ENCODE measurements around the gene PLEKHA5.

PLEKHA5 gene

DNA sequence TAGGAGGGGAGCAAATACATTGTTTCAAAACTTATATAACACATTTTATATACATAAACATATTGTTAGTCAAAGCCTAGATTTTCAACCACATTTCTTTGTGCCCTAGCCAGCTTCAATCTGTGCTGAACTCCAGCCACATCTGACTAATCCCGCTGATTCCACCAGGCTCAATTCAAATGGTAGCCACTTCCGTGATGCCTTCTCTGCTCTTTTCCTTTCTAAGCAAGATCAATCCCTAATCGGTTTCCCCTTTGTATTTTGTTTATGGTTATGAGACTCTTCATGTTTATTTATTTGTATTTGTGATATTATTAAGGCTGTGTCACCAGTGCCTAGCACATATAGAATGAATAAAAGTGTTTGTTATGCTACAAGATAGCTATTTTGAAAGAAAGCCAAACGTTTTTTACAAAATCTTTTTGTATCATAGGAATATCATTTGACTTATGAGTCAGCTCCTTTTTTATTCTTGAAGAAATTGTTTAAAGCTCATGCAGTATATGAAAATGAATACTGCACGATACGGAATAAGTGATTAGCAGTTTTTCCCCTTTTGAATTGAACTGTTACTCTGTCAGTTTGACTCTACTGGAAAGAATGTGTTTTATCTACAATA, 110.2 kb downstream of the PLEKHA5 start:
- DNase-seq (ENCODE audit: extremely low read depth, low read depth), result no peak
- TF ChIP-seq, protein P1, sequence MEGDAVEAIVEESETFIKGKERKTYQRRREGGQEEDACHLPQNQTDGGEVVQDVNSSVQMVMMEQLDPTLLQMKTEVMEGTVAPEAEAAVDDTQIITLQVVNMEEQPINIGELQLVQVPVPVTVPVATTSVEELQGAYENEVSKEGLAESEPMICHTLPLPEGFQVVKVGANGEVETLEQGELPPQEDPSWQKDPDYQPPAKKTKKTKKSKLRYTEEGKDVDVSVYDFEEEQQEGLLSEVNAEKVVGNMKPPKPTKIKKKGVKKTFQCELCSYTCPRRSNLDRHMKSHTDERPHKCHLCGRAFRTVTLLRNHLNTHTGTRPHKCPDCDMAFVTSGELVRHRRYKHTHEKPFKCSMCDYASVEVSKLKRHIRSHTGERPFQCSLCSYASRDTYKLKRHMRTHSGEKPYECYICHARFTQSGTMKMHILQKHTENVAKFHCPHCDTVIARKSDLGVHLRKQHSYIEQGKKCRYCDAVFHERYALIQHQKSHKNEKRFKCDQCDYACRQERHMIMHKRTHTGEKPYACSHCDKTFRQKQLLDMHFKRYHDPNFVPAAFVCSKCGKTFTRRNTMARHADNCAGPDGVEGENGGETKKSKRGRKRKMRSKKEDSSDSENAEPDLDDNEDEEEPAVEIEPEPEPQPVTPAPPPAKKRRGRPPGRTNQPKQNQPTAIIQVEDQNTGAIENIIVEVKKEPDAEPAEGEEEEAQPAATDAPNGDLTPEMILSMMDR (IDR thresholded peaks at IDR 0.05; ENCODE audit: low read depth, low read length), result no peak

DNA sequence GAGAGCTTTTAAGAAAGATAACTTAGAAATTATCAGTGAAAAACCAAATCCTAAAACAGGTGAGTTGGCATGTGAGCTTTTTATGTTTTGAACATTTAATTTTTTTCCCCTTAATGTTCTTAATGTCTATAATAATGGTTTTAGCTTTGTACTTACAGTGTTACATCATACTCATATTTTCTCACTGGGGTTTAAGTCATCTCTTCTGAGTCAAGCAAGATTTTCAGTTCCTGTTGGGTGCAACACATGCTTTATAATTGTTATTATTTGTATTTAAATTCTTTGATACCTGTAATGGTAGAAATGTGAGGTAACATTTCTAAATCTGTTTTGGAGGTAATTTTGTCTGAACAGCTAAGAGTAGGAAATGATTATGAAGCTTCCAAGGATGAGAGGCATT, 113.0 kb downstream of the PLEKHA5 start:
- DNase-seq (ENCODE audit: extremely low read depth, low read depth), result no peak
- TF ChIP-seq, protein P1 (IDR thresholded peaks at IDR 0.05; ENCODE audit: low read depth, low read length), result no peak

DNA sequence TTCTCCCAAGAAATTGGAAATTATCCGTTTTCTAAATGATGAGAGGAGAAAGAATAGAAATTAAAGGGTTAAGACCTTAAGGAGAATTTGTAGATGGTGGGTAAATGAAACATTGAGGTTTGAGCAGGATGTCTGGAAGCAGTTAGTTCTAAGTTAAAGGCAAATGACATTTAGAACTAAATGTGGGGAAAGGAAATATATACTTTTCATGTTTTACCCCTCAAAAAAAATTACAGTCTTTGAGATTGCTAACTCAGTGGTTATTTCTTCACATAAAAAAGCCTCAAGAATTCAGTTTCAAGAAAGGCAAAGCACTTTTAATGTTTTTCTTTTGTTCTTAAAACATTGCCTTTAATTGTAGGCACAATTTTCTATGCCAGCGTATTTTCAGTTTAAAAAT, 114.0 kb downstream of the PLEKHA5 start:
- TF ChIP-seq, protein P1 (IDR thresholded peaks at IDR 0.05; ENCODE audit: low read depth, low read length), result no peak
- DNase-seq (ENCODE audit: extremely low read depth, low read depth), result no peak

DNA sequence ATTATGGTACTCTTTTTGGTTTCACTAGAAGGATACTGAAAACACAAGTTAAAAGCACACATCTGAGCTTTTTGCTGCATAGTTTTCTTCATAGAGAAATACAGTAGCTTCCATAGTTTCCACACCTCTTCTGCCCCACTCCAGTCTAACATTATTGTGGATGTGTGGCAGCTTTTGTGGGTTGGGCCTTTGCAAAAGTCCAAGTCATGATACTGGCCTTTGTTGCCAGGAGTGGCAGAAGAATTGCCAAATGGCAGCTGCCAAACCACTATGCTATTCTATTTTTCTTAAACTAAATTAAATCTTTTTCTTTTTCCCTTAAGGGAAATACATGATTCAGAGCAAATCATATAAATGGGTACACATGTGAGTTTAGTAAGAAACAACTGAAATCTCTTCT, 114.8 kb downstream of the PLEKHA5 start:
- TF ChIP-seq, protein P1 (IDR thresholded peaks at IDR 0.05; ENCODE audit: low read depth, low read length), result no peak
- DNase-seq (ENCODE audit: extremely low read depth, low read depth), result no peak

DNA sequence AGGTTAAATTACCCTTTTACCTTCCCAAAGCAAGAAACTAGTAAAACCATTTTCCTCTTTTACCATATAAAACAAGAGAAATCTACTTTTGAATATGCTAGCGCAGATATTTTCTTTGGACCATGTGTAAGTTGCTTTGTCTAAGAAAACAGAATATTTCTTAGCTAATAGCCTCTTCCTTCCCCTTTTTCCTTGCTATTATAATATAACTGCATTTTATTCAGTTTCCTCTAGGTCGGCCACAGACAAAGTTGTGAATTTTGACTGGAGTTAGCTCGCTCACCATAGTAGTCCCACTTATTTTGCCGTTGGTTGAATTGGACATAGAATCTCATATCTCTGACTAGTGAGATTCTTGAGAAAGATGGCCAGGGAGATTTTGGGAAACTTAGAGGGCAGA, 115.6 kb downstream of the PLEKHA5 start:
- no peak for DNase-seq (ENCODE audit: extremely low read depth, low read depth)
- TF ChIP-seq, protein P1 (IDR thresholded peaks at IDR 0.05; ENCODE audit: low read depth, low read length), result no peak

DNA sequence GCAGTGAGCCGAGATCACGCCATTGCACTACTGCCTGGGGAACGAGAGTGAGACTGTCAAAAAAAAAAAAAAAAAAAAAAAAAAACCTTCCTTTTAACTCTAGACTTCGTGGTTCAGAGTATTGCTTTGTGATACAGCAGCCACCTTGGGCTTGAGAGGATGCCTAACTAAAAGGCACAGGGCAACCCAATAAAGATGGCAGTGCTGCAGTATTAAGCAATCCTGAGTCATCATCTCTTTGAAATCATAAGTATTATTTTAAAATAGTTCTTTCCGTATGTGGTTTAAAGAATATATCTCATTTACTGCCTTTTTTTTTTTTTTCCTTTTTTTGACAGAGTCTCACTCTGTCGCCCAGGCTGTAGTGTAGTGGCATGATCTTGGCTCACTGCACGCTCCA, 116.1 kb downstream of the PLEKHA5 start:
- DNase-seq (ENCODE audit: extremely low read depth, low read depth), result no peak
- TF ChIP-seq, protein P1 (IDR thresholded peaks at IDR 0.05; ENCODE audit: low read depth, low read length), result no peak

DNA sequence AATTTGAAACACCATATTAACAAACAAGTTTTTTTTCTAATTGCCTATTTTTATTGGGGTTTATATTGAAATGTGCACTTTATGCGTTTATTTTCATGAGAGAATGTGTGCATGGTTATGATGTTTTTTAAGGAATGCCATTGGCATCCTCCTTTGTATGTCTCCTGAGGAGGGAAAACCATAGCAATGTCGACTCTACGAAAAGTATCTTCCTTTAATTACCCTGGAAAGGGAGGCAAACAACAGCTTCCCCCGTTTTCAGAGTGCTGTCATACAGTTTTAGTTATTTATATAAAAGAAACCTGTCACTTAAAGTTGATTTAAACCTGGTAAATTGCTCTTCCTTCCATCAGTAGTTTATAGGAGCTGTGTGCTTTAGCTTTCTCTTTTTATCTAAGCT, 117.4 kb downstream of the PLEKHA5 start:
- no peak for DNase-seq (ENCODE audit: extremely low read depth, low read depth)
- TF ChIP-seq, protein P1 (IDR thresholded peaks at IDR 0.05; ENCODE audit: low read depth, low read length), result no peak

Data from AG09319 (cell line).